ENCODE data around the gene MYH10.

The MYH10 gene

GRCh38 chr17:8474826-8475225 lies 155.7 kb downstream of the MYH10 start (continued):
- TF ChIP-seq, protein P1, sequence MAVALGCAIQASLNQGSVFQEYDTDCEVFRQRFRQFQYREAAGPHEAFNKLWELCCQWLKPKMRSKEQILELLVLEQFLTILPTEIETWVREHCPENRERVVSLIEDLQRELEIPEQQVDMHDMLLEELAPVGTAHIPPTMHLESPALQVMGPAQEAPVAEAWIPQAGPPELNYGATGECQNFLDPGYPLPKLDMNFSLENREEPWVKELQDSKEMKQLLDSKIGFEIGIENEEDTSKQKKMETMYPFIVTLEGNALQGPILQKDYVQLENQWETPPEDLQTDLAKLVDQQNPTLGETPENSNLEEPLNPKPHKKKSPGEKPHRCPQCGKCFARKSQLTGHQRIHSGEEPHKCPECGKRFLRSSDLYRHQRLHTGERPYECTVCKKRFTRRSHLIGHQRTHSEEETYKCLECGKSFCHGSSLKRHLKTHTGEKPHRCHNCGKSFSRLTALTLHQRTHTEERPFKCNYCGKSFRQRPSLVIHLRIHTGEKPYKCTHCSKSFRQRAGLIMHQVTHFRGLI (tag by site-specific recombination; IDR thresholded peaks at IDR 0.05): no peak

DNA sequence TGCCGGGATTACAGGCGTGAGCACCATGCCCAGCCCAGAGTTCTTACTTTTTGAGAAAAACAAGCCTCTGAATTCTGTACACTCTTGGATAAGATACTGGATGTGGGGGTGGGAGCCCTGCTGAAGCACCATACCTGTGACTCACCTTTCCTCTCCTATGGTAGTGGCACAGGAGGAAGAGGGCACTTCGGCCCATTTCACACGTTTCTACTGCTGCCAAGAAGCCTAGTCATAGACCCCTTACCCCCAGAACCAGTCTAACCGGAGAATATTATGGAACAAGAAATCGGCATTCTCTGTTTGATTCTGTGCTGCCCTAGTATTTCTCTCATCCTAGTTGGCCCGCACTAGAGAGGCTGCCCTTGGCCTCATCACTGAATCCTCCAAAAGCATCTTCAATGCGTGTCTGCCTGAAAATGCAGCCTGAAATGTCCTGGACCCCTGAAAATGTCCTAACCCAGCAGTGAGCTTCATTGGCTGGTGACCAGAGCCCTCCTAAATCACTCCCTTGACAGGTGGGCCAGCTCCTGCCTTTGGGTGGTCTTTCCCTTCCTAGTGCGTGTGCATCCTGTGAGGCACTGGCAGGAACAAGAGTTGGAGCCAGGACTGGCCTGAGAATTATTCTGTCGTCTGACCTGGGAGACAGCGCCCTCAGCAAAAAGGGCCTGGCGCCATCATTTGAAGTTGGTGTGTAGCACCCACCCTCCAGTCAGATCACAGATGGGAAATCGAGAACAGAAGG lies 156.9 kb downstream of the MYH10 start:
- no peaks in the 10 kb centered on the region for H3K9me3 ChIP-seq (ENCODE audit: control insufficient read depth, insufficient read depth, low read depth, low read length)
- H3K27ac ChIP-seq (ENCODE audit: extremely low read depth, low read depth, low read length): no peak overlapping the region
- POLR2A ChIA-PET: no interaction called here
- H3K4me3 ChIP-seq (ENCODE audit: low read depth, low read length): no peak overlapping the region
- H3K36me3 ChIP-seq (ENCODE audit: control insufficient read depth in 2 of 2, insufficient read depth in 1 of 2, low read length in 2 of 2): peaks cover 45 to 89% of the 10 kb centered on the region in 2 experiments
- H3K4me1 ChIP-seq (ENCODE audit: control insufficient read depth, insufficient read depth, low read length): no peaks in the 10 kb centered on the region
- TF ChIP-seq BCL11B (tag by site-specific recombination; IDR thresholded peaks at IDR 0.05; ENCODE audit: low read depth): no peak
- no peak for TF ChIP-seq ZNF274 (IDR thresholded peaks at IDR 0.05; ENCODE audit: low read length)
- TF ChIP-seq ZNF274 (tag by site-specific recombination; IDR thresholded peaks at IDR 0.05; ENCODE audit: borderline replicate concordance): no peak
- TF ChIP-seq, protein P2, sequence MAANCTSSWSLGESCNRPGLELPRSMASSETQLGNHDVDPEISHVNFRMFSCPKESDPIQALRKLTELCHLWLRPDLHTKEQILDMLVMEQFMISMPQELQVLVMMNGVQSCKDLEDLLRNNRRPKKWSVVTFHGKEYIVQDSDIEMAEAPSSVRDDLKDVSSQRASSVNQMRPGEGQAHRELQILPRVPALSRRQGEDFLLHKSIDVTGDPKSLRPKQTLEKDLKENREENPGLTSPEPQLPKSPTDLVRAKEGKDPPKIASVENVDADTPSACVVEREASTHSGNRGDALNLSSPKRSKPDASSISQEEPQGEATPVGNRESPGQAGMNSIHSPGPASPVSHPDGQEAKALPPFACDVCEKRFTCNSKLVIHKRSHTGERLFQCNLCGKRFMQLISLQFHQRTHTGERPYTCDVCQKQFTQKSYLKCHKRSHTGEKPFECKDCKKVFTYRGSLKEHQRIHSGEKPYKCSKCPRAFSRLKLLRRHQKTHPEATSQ (tag by site-specific recombination; IDR thresholded peaks at IDR 0.05): no peak
- TF ChIP-seq ZFP3 (tag by site-specific recombination; IDR thresholded peaks at IDR 0.05; ENCODE audit: low read depth): no peak
- CTCF ChIA-PET: no interaction called here

- no peaks in the 10 kb centered on the region for H3K9me3 ChIP-seq (ENCODE audit: control insufficient read depth, insufficient read depth, low read depth, low read length)
- no peaks in the 10 kb centered on the region for H3K4me1 ChIP-seq (ENCODE audit: control insufficient read depth, insufficient read depth, low read length)
- TF ChIP-seq PRDM10 (tag by site-specific recombination; IDR thresholded peaks at IDR 0.05) (no peak), ZNF155 (tag by site-specific recombination; IDR thresholded peaks at IDR 0.05) (no peak), TCF7L2 (IDR thresholded peaks at IDR 0.05; ENCODE audit: borderline replicate concordance, low read depth, low read length) (no peak), ZBTB8A (tag by site-specific recombination; IDR thresholded peaks at IDR 0.05) (no peak), ZNF423 (tag by site-specific recombination; IDR thresholded peaks at IDR 0.05) (no peak), ZNF175 (tag by site-specific recombination; IDR thresholded peaks at IDR 0.05) (no peak), ZNF521 (tag by site-specific recombination; IDR thresholded peaks at IDR 0.05) (no peak), ZNF311 (tag by site-specific recombination; IDR thresholded peaks at IDR 0.05; ENCODE audit: borderline replicate concordance) (no peak), GLI4 (tag by site-specific recombination; IDR thresholded peaks at IDR 0.05) (no peak), ZNF37A (tag by site-specific recombination; IDR thresholded peaks at IDR 0.05) (no peak), SP7 (tag by site-specific recombination; IDR thresholded peaks at IDR 0.05) (no peak), ZNF132 (tag by site-specific recombination; IDR thresholded peaks at IDR 0.05; ENCODE audit: borderline replicate concordance) (no peak), ZNF677 (tag by site-specific recombination; IDR thresholded peaks at IDR 0.05) (no peak), SALL2 (tag by site-specific recombination; IDR thresholded peaks at IDR 0.05; ENCODE audit: borderline replicate concordance) (no peak)
- H3K36me3 ChIP-seq (ENCODE audit: control insufficient read depth in 2 of 2, insufficient read depth in 1 of 2, low read length in 2 of 2): peaks cover 38 to 88% of the 10 kb centered on the region in 2 experiments
- ChIA-PET CTCF (interaction anchor here (1.0 kb wide), 1 partner anchor 313 kb away, joined by 4 read pairs; no protein-coding TSS in a partner anchor), POLR2A (interaction anchor here (1.5 kb wide), 1 partner anchor 36 kb away, joined by 4 read pairs; the partner anchor contains the start of gene NDEL1)
- H3K4me3 ChIP-seq (ENCODE audit: low read depth, low read length): no peak overlapping the region
- no peak overlapping the region for H3K27ac ChIP-seq (ENCODE audit: extremely low read depth, low read depth, low read length)
Measured at GRCh38 chr17:8472663-8473062, 157.9 kb downstream of the MYH10 start.
